Measurements from ENCODE around the gene SMAD6.

The SMAD6 gene

GRCh38 chr15:66704019-66704802 is 2.2 kb downstream of the SMAD6 start:
- no peak overlapping the region for H3K9ac ChIP-seq (ENCODE audit: low read length)

GRCh38 chr15:66704803-66705153 is 2.7 kb downstream of the SMAD6 start:
- no peaks in the 10 kb centered on the region for H4K20me1 ChIP-seq (ENCODE audit: insufficient read depth, low read length)

More at GRCh38 chr15:66704019-66704802, 2.2 kb downstream of the SMAD6 start:
- Histone ChIP-seq H3K4me3 (ENCODE audit: low read length) (no peak overlapping the region), H3K9me3 (replicated peaks; ENCODE audit: insufficient read depth, low read length) (no peaks in the 10 kb centered on the region), H2AFZ (ENCODE audit: low read length) (no peak overlapping the region), H3F3A (ENCODE audit: insufficient read depth, low read length) (peaks cover 12% of the 10 kb centered on the region; the same call in 1 of the 2 replicates), H3K4me2 (ENCODE audit: low read depth, low read length) (no peak overlapping the region), H3K79me2 (ENCODE audit: low read length) (no peaks in the 10 kb centered on the region), H3K36me3 (replicated peaks; ENCODE audit: insufficient read depth, low read length) (no peaks in the 10 kb centered on the region), H3K27ac (ENCODE audit: low read length) (no peak overlapping the region), H3K27me3 (replicated peaks; ENCODE audit: insufficient read depth, low read length) (peaks cover 34% of the 10 kb centered on the region), H4K20me1 (ENCODE audit: insufficient read depth, low read length) (no peaks in the 10 kb centered on the region), H3K4me1 (ENCODE audit: low read length) (peaks cover 4% of the 10 kb centered on the region; the same call in 1 of the 2 replicates), H3K9me2 (replicated peaks; ENCODE audit: insufficient read depth, low read length) (no peaks in the 10 kb centered on the region)
- TF ChIP-seq CTCF (IDR thresholded peaks at IDR 0.05; ENCODE audit: low read length) (no peak), EZH2 (optimal IDR thresholded peaks at IDR 0.05; ENCODE audit: low read depth, low read length) (peak; percentile 77), EZH2phosphoT487 (IDR thresholded peaks at IDR 0.05; ENCODE audit: low read length) (no peak)
- no peak for DNase-seq

GRCh38 chr15:66705277-66706146 is 3.5 kb downstream of the SMAD6 start:
- Histone ChIP-seq H3K4me3 (ENCODE audit: low read length) (no peak overlapping the region), H4K20me1 (ENCODE audit: insufficient read depth, low read length) (no peaks in the 10 kb centered on the region), H3K79me2 (ENCODE audit: low read length) (no peaks in the 10 kb centered on the region), H3K9ac (ENCODE audit: low read length) (no peak overlapping the region), H2AFZ (ENCODE audit: low read length) (no peak overlapping the region), H3K4me1 (ENCODE audit: low read length) (peaks cover 2% of the 10 kb centered on the region; the same call in 1 of the 2 replicates), H3K36me3 (replicated peaks; ENCODE audit: insufficient read depth, low read length) (no peaks in the 10 kb centered on the region), H3K4me2 (ENCODE audit: low read depth, low read length) (no peak overlapping the region), H3K9me3 (replicated peaks; ENCODE audit: insufficient read depth, low read length) (no peaks in the 10 kb centered on the region), H3K27me3 (replicated peaks; ENCODE audit: insufficient read depth, low read length) (peaks cover 34% of the 10 kb centered on the region), H3K27ac (ENCODE audit: low read length) (no peak overlapping the region), H3K9me2 (replicated peaks; ENCODE audit: insufficient read depth, low read length) (no peaks in the 10 kb centered on the region), H3F3A (ENCODE audit: insufficient read depth, low read length) (peaks cover 6% of the 10 kb centered on the region; the same call in 1 of the 2 replicates)
- no peak for DNase-seq
- TF ChIP-seq EZH2phosphoT487 (IDR thresholded peaks at IDR 0.05; ENCODE audit: low read length) (no peak), EZH2 (optimal IDR thresholded peaks at IDR 0.05; ENCODE audit: low read depth, low read length) (no peak), CTCF (IDR thresholded peaks at IDR 0.05; ENCODE audit: low read length) (no peak)

More at GRCh38 chr15:66704803-66705153, 2.7 kb downstream of the SMAD6 start:
- H3K36me3 ChIP-seq (replicated peaks; ENCODE audit: insufficient read depth, low read length): no peaks in the 10 kb centered on the region
- H3K27ac ChIP-seq (ENCODE audit: low read length): no peak overlapping the region
- H3K4me1 ChIP-seq (ENCODE audit: low read length): peaks cover 4% of the 10 kb centered on the region; the same call in 1 of the 2 replicates
- no peaks in the 10 kb centered on the region for H3K9me3 ChIP-seq (replicated peaks; ENCODE audit: insufficient read depth, low read length)
- no peak overlapping the region for H3K9ac ChIP-seq (ENCODE audit: low read length)
- H3K4me3 ChIP-seq (ENCODE audit: low read length): no peak overlapping the region
- no peak overlapping the region for H2AFZ ChIP-seq (ENCODE audit: low read length)
- DNase-seq: no peak
- H3K9me2 ChIP-seq (replicated peaks; ENCODE audit: insufficient read depth, low read length): no peaks in the 10 kb centered on the region
- TF ChIP-seq CTCF (IDR thresholded peaks at IDR 0.05; ENCODE audit: low read length) (no peak), EZH2phosphoT487 (IDR thresholded peaks at IDR 0.05; ENCODE audit: low read length) (no peak), EZH2 (optimal IDR thresholded peaks at IDR 0.05; ENCODE audit: low read depth, low read length) (no peak)
- no peak overlapping the region for H3K4me2 ChIP-seq (ENCODE audit: low read depth, low read length)
- peaks cover 12% of the 10 kb centered on the region; the same call in 1 of the 2 replicates for H3F3A ChIP-seq (ENCODE audit: insufficient read depth, low read length)
- H3K27me3 ChIP-seq (replicated peaks; ENCODE audit: insufficient read depth, low read length): peaks cover 34% of the 10 kb centered on the region
- H3K79me2 ChIP-seq (ENCODE audit: low read length): no peaks in the 10 kb centered on the region

Measured in MM.1S (cell line).